Lower leg skin (tissue), 4 donors: ENCODE measurements around the gene LBHD2. TPM values are rescaled to one million over a fixed set of nuclear protein-coding genes. Genes with fewer than 3 reads are reported as not detected.

Experiments used
- DNase-seq, 2 donors: peaks; one replicate each; pipeline ENCODE4 v3.0.0-alpha.2; 2019; ENCODE audit warnings: low spot score in 2 of 2
- H3K4me3 ChIP-seq: fragments of 200-600 bp; sonication (generic); 2 replicates; pipeline ENCODE4 v1.5.1; 2017; ENCODE audit warnings: mild to moderate bottlenecking, low read depth; ENCODE audit not compliant: poor library complexity, severe bottlenecking
- CTCF ChIP-seq, 3 donors: fragments of 450-650 bp; IDR thresholded peaks; one replicate each; pipeline ENCODE4 v1.5.1; 2016; ENCODE audit warnings: antibody characterized with exemption in 3 of 3, mild to moderate bottlenecking in 3 of 3, moderate library complexity in 2 of 3
- POLR2A ChIP-seq, 2 donors: fragments of 450-650 bp; IDR thresholded peaks; one replicate each; pipeline ENCODE4 v1.6.1; 2016 to 2017; ENCODE audit warnings: antibody characterized with exemption in 2 of 2, mild to moderate bottlenecking in 1 of 2, moderate library complexity in 1 of 2
- WGBS, 2 donors: methylation state at CpG; one replicate each; pipeline ENCODE4 v1.1.5; 2018; 5-methylcytosine and 5-hydroxymethylcytosine counted together
- intact Hi-C: fragments of 100-400 bp; cut with DNase I; formaldehyde crosslinking; loops from one replicate; pipeline ENCODE4 v1.15.0; 2023; ENCODE audit warnings: low total_unique reads
- total RNA-seq, 4 donors: library from RNA; depleted of rRNA; stranded (reverse); fragments of >200 nt; gene quantifications; one replicate each; pipeline ENCODE4 v1.1.0, GENCODE V29; 2016

Gene LBHD2
- total RNA-seq, 4 donors from 2014 or later = not detected

GRCh38 chr14:103122585-103122946, 38.6 kb downstream of the LBHD2 start:
- H3K4me3 ChIP-seq = no peak overlapping the region
- TF ChIP-seq POLR2A (IDR thresholded peaks at IDR 0.05) (no peak), CTCF (IDR thresholded peaks at IDR 0.05) (no peak)
- DNase-seq = no peak
- WGBS, 2 donors = 23 to 25% methylated on average over 13 of the region's 15 CpGs
- intact Hi-C loops = no loop called here

GRCh38 chr14:103122947-103123633, 39.1 kb downstream of the LBHD2 start, which contains the start of gene TNFAIP2:
Gene TNFAIP2, plus strand, starts transcription at chr14:103123461. Its CDS starts 2,997 bp downstream, at chr14:103126458.
- 0 to 2% methylated on average over 12 to 15 of the region's 74 CpGs for WGBS, 2 donors
- peak in 1 of 2 donors; percentile 94 for DNase-seq
- TF ChIP-seq CTCF (IDR thresholded peaks at IDR 0.05) (no peak), POLR2A (IDR thresholded peaks at IDR 0.05) (no peak)
- intact Hi-C loops = no loop called here
- peak within 1 kb of the TSS; percentile 57 for H3K4me3 ChIP-seq

GRCh38 chr14:103123634-103124500, 39.9 kb downstream of the LBHD2 start:
- intact Hi-C loops = no loop called here
- WGBS, 2 donors = 22 to 26% methylated on average over 33 to 37 of the region's 48 CpGs
- DNase-seq = peak in 1 of 2 donors; percentile 93
- H3K4me3 ChIP-seq = peak overlapping the region; percentile 57
- TF ChIP-seq POLR2A (IDR thresholded peaks at IDR 0.05) (no peak), CTCF (IDR thresholded peaks at IDR 0.05) (no peak)

- H3K4me3 ChIP-seq = no peak overlapping the region
- intact Hi-C loops = no loop called here
- DNase-seq = no peak
- 52 to 100% methylated on average over 1 to 4 of the region's 5 CpGs for WGBS, 2 donors
- TF ChIP-seq POLR2A (IDR thresholded peaks at IDR 0.05) = no peak
- no peak for TF ChIP-seq CTCF (IDR thresholded peaks at IDR 0.05)
These were observed 40.5 kb downstream of the LBHD2 start for GRCh38 chr14:103124501-103125001.

- TF ChIP-seq POLR2A (IDR thresholded peaks at IDR 0.05) = no peak
- TF ChIP-seq CTCF (IDR thresholded peaks at IDR 0.05) = no peak
- 83 to 84% methylated on average over 13 of the region's 13 CpGs for WGBS, 2 donors
- intact Hi-C loops = no loop called here
- no peak overlapping the region for H3K4me3 ChIP-seq
- DNase-seq = no peak
These were observed 41.4 kb downstream of the LBHD2 start for GRCh38 chr14:103125098-103126070.
